Motor neuron (in vitro differentiated cells): ENCODE measurements around the gene MYO1H. TPM values are rescaled to one million over a fixed set of nuclear protein-coding genes. Genes with fewer than 3 reads are reported as not detected.
A peak's percentile ranks its signal among the peaks of the same experiment; 100 is the strongest.

Source experiments
- ATAC-seq, 8 experiments: fragments of 200-7000 bp; cut with Tn5 transposase; replicated peaks in 6 of 8; 2 replicates each; pipeline ENCODE4 v1.8.0; 2021; ENCODE audit warnings: mild to moderate bottlenecking in 8 of 8, moderate library complexity in 8 of 8
- H3K27ac ChIP-seq, 2 donors: fragments of 250-450 bp; sonication (Bioruptor Pico); 2 replicates each; pipeline ENCODE4 v1.9.0; 2021; ENCODE audit warnings: antibody characterized with exemption in 2 of 2, mild to moderate bottlenecking in 2 of 2, moderate library complexity in 1 of 2
- H3K4me1 ChIP-seq, 2 donors: fragments of 250-450 bp; sonication (Bioruptor Pico); replicated peaks in 1 of 2; 2 replicates each; pipeline ENCODE4 v1.6.1; 2021; ENCODE audit warnings: antibody characterized with exemption in 2 of 2, mild to moderate bottlenecking in 2 of 2, moderate library complexity in 1 of 2
- H3K4me3 ChIP-seq, 5 donors: fragments of 250-450 bp; sonication (Bioruptor Pico); 2 replicates each; pipeline ENCODE4 v1.9.0; 2021; ENCODE audit warnings: antibody characterized with exemption in 5 of 5, mild to moderate bottlenecking in 5 of 5, moderate library complexity in 4 of 5
- WGBS, 10 experiments: fragments of 450-650 bp; shearing (Covaris generic); methylation state at CpG; one replicate each; pipeline ENCODE4 v1.0.0; 2022; 5-methylcytosine and 5-hydroxymethylcytosine counted together
- in situ Hi-C, 9 experiments: fragments of 400-800 bp; cut with MboI; loops; one replicate each; pipeline ENCODE4 v1.15.0; 2021; ENCODE audit warnings: low sequenced_read_pairs in 9 of 9, low pct_unique_long_range_greater_than_20kb in 2 of 9; ENCODE audit not compliant: unreplicated experiment in 9 of 9
- total RNA-seq, 8 experiments: library from RNA; unstranded; fragments of 300-600 nt; gene quantifications; 2 replicates each; pipeline versions ENCODE4 v1.2.3 to v1.2.4, GENCODE V29; 2022

MYO1H gene
- total RNA-seq, 8 experiments from 2014 or later: 0.09 to 0.95 (median 0.46) TPM

DNA sequence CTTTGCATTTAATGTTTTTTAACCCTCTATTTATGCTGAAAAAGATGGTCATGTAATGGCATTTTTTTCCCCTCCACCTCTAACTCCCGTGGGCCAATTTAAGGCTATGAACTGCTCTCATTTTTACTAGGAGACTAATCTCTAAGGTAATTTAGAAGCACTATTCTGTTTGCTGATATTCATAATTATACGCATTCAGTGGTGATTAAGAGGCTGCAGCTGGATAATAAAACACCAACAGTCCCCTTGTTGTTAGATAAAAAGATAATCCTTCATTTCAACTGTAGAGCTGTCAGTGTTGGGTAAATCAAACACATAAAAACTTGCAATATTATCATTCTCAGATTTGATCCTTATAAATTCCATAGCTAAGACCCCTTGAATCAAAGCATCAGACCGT lies 8.9 kb downstream of the MYO1H start:
- 0 to 93% (median 78%) methylated on average over 1 to 3 of the region's 3 CpGs; no CpG with 5 or more reads in 1 of the 10 experiments for WGBS, 10 experiments
- no peak for ATAC-seq
- Histone ChIP-seq H3K4me3 (no peak overlapping the region), H3K27ac (no peak overlapping the region), H3K4me1 (peaks cover 16 to 42% of the 10 kb centered on the region in 2 donors)
- in situ Hi-C loops: no loop called here

GRCh38 chr12:109357032-109357431 lies 9.3 kb downstream of the MYO1H start:
- no peak for ATAC-seq
- in situ Hi-C loops: no loop called here
- Histone ChIP-seq H3K4me1 (peaks cover 16 to 39% of the 10 kb centered on the region in 2 donors), H3K27ac (no peak overlapping the region), H3K4me3 (no peak overlapping the region)
- 0 to 100% (median 56%) methylated on average over 1 to 2 of the region's 2 CpGs; no CpG with 5 or more reads in 3 of the 10 experiments for WGBS, 10 experiments

- peak in 1 of 8 experiments; percentile 70 for ATAC-seq
- Histone ChIP-seq H3K27ac (no peak overlapping the region), H3K4me3 (no peak overlapping the region), H3K4me1 (peaks cover 16 to 39% of the 10 kb centered on the region in 2 donors)
- in situ Hi-C loops: no loop called here
- 34 to 98% (median 82%) methylated on average over 3 to 10 of the region's 10 CpGs for WGBS, 10 experiments
Observed at GRCh38 chr12:109358154-109358869, 10.6 kb downstream of the MYO1H start.

DNA sequence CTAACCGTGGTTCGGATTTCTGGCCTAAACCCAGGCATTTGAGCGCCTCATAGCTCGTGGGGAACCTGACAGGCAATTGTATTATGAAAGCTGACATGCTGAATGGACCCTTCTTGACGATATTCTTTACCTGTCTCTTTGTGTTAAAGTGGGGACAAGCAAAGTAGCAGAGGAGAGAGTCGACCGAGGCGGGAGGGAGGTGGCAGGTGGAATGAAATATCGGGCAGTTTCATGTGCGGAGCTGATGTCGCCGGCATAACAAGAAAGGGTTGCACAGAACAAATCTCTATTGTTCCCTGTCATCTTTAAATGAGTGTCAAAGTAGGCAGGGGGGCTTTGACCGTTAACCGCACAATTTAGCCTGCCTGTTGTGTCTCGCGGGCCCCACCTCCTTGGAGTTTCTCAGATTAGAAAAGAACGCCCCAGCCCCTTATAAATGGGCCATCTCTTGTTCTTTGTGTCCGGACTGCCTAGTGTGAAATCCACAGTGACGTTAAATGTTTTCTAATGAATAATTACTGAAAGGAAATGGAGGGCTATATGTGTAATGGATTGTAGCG lies 11.5 kb downstream of the MYO1H start:
- 62 to 83% (median 73%) methylated on average over 6 to 18 of the region's 20 CpGs; no CpG with 5 or more reads in 2 of the 10 experiments for WGBS, 10 experiments
- ATAC-seq: peak in 2 of 8 experiments; percentile 21 to 26
- no peak overlapping the region for H3K27ac ChIP-seq
- H3K4me1 ChIP-seq: peaks cover 16 to 39% of the 10 kb centered on the region in 2 donors
- H3K4me3 ChIP-seq: no peak overlapping the region
- in situ Hi-C loops: no loop called here

DNA sequence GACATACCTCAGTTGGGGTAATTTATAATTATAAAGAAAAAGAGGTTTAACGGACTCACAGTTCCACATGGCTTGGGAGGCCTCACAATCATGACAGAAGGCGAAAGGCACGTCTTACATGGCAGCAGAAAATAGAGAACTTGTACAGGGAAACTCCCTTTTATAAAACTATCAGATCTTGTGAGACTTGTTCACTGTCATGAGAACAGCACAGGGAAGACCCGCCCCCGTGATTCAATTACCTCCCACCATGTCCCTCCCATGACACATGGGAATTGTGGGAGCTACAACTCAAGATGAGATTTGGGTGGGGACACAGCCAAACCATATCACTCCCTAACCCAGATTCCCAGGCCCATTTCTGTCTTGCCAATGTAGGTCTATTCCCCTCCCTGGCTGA lies 22.1 kb downstream of the MYO1H start:
- ATAC-seq: no peak
- WGBS, 10 experiments: 20 to 100% (median 88%) methylated on average over 1 to 4 of the region's 5 CpGs; no CpG with 5 or more reads in 4 of the 10 experiments
- in situ Hi-C loops: no loop called here

GRCh38 chr12:109377139-109377685 lies 29.5 kb downstream of the MYO1H start:
- in situ Hi-C loops: loop anchor here in 5 of 9 experiments (25.0 kb wide), 2 partner anchors 115 to 265 kb away; partner anchors contain the start of gene ACACB (in 3 of the 5)
- H3K4me3 ChIP-seq: no peak overlapping the region
- H3K4me1 ChIP-seq: no peaks in the 10 kb centered on the region
- 0 to 100% (median 58%) methylated on average over 1 to 2 of the region's 2 CpGs; no CpG with 5 or more reads in 1 of the 10 experiments for WGBS, 10 experiments
- peak in 3 of 8 experiments; percentile 64 to 90 (median 87) for ATAC-seq
- H3K27ac ChIP-seq: no peak overlapping the region

More for the DNA sequence above, 22.1 kb downstream of the MYO1H start:
- H3K4me1 ChIP-seq: no peaks in the 10 kb centered on the region
- no peak overlapping the region for H3K4me3 ChIP-seq
- no peak overlapping the region for H3K27ac ChIP-seq

- ATAC-seq: no peak
- 8 to 100% (median 80%) methylated on average over 1 to 5 of the region's 5 CpGs; no CpG with 5 or more reads in 3 of the 10 experiments for WGBS, 10 experiments
Observed at GRCh38 chr12:109378569-109378968, 30.9 kb downstream of the MYO1H start.

DNA sequence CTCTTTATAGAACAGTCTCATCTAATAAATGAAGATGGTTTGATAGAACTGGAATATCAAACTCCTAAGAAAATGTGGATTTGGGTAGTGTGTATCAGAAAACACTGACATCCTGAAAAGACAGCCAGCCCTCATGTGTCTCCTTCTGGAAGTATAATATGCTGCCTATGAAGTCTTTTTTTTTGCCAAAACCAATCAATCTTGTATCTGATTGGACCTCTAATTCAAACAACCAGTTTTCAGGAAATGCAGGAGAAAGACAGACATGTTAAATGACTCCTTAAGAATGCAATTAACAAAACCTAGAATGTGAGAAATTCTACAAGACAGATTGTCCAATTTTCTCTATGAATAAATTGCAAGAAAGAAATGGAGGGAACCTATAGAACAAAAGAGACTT lies 34.3 kb downstream of the MYO1H start:
- in situ Hi-C loops: loop anchor here in 8 of 9 experiments (10.0 to 25.0 kb wide), 4 partner anchors 117 to 270 kb away; partner anchors contain the start of gene ACACB (in 4 of the 8)
- H3K27ac ChIP-seq: no peak overlapping the region
- no peak for ATAC-seq

More at GRCh38 chr12:109378569-109378968, 30.9 kb downstream of the MYO1H start:
- Histone ChIP-seq H3K4me1 (no peaks in the 10 kb centered on the region), H3K4me3 (no peak overlapping the region), H3K27ac (no peak overlapping the region)
- in situ Hi-C loops: loop anchor here in 5 of 9 experiments (25.0 kb wide), 2 partner anchors 116 to 266 kb away; partner anchors contain the start of gene ACACB (in 3 of the 5)

DNA sequence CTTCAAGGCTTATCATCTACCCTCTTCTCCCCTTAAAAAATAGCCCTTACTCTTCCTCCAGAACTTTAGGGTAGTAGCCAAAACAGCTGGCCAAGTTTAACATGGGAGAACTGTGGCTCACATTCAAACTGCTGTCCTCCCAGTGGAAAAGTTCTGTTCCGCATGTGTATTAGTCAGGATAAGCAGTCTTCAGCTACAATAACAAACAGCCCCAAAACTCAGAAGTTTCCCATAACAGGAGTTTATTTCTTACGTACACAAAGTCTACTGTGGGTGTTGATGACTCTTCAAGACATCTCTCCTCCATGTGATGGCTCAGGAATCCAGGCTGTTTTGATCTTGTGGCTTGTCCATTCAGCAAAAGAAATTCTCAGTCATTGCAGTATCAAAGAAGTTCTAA lies 35.5 kb downstream of the MYO1H start:
- Histone ChIP-seq H3K4me3 (no peak overlapping the region), H3K27ac (no peak overlapping the region), H3K4me1 (peaks cover 0 to 4% of the 10 kb centered on the region in 2 donors)
- WGBS, 10 experiments: 20 to 83% (median 65%) methylated on average over 1 to 2 of the region's 2 CpGs; no CpG with 5 or more reads in 2 of the 10 experiments
- ATAC-seq: no peak
- in situ Hi-C loops: loop anchor here in 8 of 9 experiments (10.0 to 25.0 kb wide), 4 partner anchors 118 to 271 kb away; partner anchors contain the start of gene ACACB (in 4 of the 8)

More for the DNA sequence above, 34.3 kb downstream of the MYO1H start:
- Histone ChIP-seq H3K4me3 (no peak overlapping the region), H3K4me1 (peaks cover 0 to 4% of the 10 kb centered on the region in 2 donors)

GRCh38 chr12:109385339-109386058 lies 37.8 kb downstream of the MYO1H start:
- peak; percentile 67 to 93 (median 84) for ATAC-seq
- H3K4me3 ChIP-seq: no peak overlapping the region
- peaks cover 0 to 4% of the 10 kb centered on the region in 2 donors for H3K4me1 ChIP-seq
- 7 to 56% (median 25%) methylated on average over 2 to 8 of the region's 8 CpGs for WGBS, 10 experiments
- in situ Hi-C loops: loop anchor here in 8 of 9 experiments (10.0 to 25.0 kb wide), 4 partner anchors 121 to 273 kb away; partner anchors contain the start of gene ACACB (in 4 of the 8)
- no peak overlapping the region for H3K27ac ChIP-seq

DNA sequence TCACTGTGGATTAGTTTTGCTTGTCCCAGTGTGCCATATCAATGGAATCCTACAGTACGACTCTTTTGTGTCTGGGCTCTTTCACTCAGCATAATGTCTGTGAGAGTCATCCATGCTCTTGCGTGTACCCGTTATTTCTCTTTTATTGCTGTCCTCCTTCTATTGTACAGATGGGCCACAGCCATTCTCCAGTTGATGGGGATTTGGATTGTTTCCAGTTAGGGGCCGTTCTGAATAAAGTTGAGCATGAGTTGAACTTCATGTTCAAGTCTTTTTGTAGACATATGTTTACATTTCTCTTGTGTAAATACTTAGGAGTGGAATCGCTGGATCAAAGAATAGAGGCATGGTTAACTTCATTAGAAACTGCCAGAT lies 38.3 kb downstream of the MYO1H start:
- in situ Hi-C loops: loop anchor here in 8 of 9 experiments (10.0 to 25.0 kb wide), 4 partner anchors 121 to 274 kb away; partner anchors contain the start of gene ACACB (in 4 of the 8)
- 0 to 60% (median 37%) methylated on average over 1 to 5 of the region's 5 CpGs for WGBS, 10 experiments
- ATAC-seq: peak in 4 of 8 experiments; percentile 27 to 78 (median 72)
- H3K4me3 ChIP-seq: no peak overlapping the region
- H3K27ac ChIP-seq: no peak overlapping the region
- H3K4me1 ChIP-seq: peaks cover 0 to 4% of the 10 kb centered on the region in 2 donors
